ACHN (cell line): Measurements from ENCODE around the gene CTIF.
A peak's percentile ranks its signal among the peaks of the same experiment; 100 is the strongest.
"Not testable (repeated sequence)": the region's sequence is repeated elsewhere in the genome, so short reads cannot be mapped to it uniquely, and the experiment has no call there.

Experiments
- DNase-seq: peaks from one replicate; pipeline ENCODE4 v3.0.0-alpha.2; 2015
- in situ Hi-C: cut with HindIII; loops from 2 replicates; pipeline ENCODE4 v1.10.0; 2017; ENCODE audit warnings: low sequenced_read_pairs, low pct_ligation_motif_present, low pct_unique_long_range_greater_than_20kb

CTIF gene

DNA sequence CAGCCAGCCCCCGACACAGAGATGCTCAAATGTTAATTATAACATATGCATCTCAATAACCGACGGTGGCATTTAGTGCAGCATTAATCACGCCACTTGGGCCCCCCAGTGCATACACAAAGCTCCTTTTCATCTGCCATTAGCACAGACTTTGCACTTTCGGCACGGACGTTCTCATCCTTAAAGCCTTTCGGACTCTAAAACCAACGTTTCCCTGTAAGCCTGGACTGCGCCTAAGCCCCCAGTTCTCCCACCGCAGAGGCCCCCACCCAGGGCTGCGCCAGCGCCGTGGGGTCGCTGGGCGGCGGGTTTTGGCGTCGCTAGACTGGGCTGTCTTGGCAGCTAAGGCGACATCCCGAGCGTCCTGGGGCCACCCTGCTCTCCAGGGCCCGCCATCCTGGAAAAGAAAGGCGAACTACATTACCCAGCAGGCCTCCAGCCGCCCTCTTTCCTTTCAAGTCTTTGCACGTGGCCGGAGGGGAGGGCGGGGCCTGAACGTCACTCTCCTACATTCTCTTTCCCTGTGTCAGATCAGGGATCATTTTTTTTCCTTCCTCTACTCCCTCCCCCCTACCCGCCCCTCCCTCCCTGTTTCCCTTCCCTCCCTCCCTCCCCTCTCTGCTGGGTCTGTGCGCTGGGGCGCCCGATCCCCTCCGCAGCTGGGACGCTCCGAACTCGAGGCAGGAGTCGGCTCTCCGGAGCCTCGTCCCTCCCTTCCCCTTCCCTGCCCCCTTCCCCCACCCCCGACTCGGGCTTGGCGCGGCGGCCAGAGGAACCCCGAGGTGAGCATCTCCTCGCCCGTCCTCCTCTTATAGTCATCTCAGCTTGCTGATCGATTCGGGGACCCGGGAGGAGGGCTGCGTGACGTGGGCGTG lies at the start of gene CTIF:
Gene CTIF (plus strand): TSS at position 501 of the 875 bp plus-strand sequence. CDS start 80,535 bp downstream, outside the sequence.
- in situ Hi-C loops, result no loop called here
- DNase-seq, result peak; percentile 94

GRCh38 chr18:48490641-48491293 lies 48.1 kb upstream of the CTIF start:
- no peak for DNase-seq
- in situ Hi-C loops, result no loop called here

GRCh38 chr18:48492880-48493279 lies 46.0 kb upstream of the CTIF start:
- in situ Hi-C loops, result no loop called here
- no peak for DNase-seq

GRCh38 chr18:48493434-48494230 lies 45.2 kb upstream of the CTIF start:
- no peak for DNase-seq
- in situ Hi-C loops, result no loop called here

DNA sequence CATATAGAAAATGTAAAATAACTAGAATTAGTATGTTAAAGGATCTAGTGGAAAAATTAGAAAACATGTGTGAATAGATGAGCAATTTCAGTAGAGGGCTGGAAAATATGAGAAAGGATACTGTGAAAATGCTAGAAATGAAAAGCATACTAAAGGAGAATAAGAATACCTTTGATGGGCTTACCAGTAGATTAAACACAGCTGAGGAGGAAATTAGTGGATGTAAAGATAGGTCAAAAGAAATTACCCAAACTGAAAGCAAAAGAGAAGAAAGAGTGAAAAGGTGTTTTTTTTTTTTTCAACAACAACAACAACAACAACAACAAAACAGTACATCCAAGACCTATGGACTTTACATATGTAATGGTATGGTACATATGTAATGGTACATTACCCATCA lies 41.0 kb upstream of the CTIF start:
- in situ Hi-C loops, result no loop called here
- DNase-seq, result no peak

- DNase-seq, result no peak
- in situ Hi-C loops, result no loop called here
Observed at GRCh38 chr18:48500517-48500916, 38.3 kb upstream of the CTIF start.

DNA sequence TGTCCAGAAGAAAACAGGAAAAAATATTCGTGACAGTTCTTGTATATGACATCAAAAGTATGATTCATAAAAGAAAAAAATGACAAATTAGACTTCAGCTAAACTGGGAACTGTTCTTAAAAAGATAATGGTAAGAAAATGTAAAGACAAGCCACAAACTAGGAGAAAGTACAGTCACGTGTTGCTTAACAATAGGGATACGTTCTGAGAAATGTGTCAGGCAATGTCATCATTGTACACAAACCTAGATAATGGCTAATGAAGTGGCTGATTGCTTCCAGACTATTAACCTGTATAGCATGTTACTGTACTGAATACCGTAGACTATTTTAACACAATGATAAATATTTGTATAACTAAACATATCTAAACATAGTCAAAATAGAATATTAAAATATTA lies 35.9 kb upstream of the CTIF start:
- in situ Hi-C loops, result no loop called here
- no peak for DNase-seq

- in situ Hi-C loops, result no loop called here
- DNase-seq, result no peak
Observed at GRCh38 chr18:48504819-48505218, 34.0 kb upstream of the CTIF start.

GRCh38 chr18:48506983-48507568 lies 31.8 kb upstream of the CTIF start:
- DNase-seq, in situ Hi-C loops: not testable (repeated sequence)

DNA sequence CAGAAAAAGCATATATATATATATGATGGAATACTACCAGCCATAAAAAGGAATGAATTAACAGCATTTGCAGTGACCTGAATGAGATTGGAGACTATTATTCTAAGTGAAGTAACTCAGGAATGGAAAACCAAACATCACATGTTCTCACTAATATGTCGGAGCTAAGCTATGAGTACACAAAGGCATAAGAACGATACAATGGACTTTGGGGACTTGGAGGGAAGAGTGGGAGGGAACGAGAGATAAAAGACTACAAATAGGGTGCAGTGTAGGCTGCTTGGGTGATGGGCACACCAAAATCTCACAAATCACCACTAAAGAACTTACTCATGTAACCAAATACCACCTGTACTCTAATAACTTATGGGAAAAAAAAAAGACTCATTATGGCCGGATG lies 26.3 kb upstream of the CTIF start:
- in situ Hi-C loops, DNase-seq: not testable (repeated sequence)

GRCh38 chr18:48514786-48515185 lies 24.0 kb upstream of the CTIF start:
- DNase-seq, result no peak
- in situ Hi-C loops, result no loop called here

- no peak for DNase-seq
- in situ Hi-C loops, result no loop called here
Observed at GRCh38 chr18:48517048-48517447, 21.8 kb upstream of the CTIF start.

- in situ Hi-C loops, result no loop called here
- no peak for DNase-seq
Observed at GRCh38 chr18:48519431-48520100, 19.3 kb upstream of the CTIF start.

GRCh38 chr18:48521723-48522122 lies 17.1 kb upstream of the CTIF start:
- in situ Hi-C loops, result no loop called here

GRCh38 chr18:48525671-48526070 lies 13.2 kb upstream of the CTIF start:
- in situ Hi-C loops, result no loop called here
- DNase-seq, result no peak

More at GRCh38 chr18:48521723-48522122, 17.1 kb upstream of the CTIF start:
- DNase-seq, result no peak

DNA sequence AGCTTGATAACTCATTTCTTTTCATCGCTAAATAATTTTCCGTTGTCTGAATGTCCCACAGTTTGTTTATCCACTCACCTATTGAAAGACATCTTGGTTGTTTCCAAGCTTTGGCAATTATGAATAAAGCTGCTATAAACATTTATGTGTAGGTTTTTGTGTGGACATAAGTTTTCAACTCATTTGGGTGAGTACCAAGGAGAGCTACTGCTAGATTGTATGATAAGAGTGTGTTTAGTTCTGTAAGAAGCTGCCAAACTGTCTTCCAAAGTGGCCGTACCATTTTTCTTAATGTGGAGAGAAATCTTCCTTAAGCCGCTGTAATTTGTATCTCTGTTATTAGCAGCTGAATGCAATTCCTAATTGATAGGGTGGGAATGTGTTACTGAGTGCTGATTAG lies 11.4 kb upstream of the CTIF start:
- DNase-seq, result no peak
- in situ Hi-C loops, result no loop called here

GRCh38 chr18:48528861-48529260 lies 10.0 kb upstream of the CTIF start:
- DNase-seq, result no peak
- in situ Hi-C loops, result no loop called here

DNA sequence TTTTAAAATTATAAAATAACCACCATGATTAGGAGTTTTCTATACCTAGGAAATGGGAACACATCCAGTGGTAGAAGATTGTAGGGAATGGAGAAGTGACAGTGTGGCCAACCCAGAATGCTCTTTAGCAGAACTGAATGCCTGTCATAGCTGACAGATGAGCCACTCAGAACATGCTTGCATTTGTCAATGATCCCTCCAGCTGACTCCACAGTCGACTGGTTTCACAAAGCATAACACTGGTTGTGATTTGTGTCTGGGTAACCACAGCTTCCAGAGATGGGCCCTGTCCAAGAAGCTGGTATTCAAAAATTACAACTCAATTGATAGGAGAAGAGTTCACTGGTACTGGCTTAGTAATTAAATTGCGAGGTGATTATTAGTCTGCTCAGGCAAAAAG lies 9.0 kb upstream of the CTIF start:
- in situ Hi-C loops, result no loop called here
- peak; percentile 90 for DNase-seq
